ENCODE results near the gene GID8. TPM values are rescaled to one million over a fixed set of nuclear protein-coding genes. Genes with fewer than 3 reads are reported as not detected.

GID8 gene
- total RNA-seq, 1 experiment from 2014 or later = 64.3 TPM

GRCh38 chr20:62956387-62957135 lies 18.6 kb downstream of the GID8 start:
- BruUV-seq (replicated peaks) = no TSS peak
- H3K36me3 Mint-ChIP-seq (ENCODE audit: insufficient read depth, unreplicated experiment) = peaks cover 30% of the 10 kb centered on the region
- peaks cover 8% of the 10 kb centered on the region for H3K4me1 Mint-ChIP-seq (ENCODE audit: low read depth, unreplicated experiment)
- no peaks in the 10 kb centered on the region for H3K27me3 Mint-ChIP-seq (ENCODE audit: unreplicated experiment)
- no peaks in the 10 kb centered on the region for H3K9me3 Mint-ChIP-seq (ENCODE audit: low read depth, unreplicated experiment)
- CTCF ChIA-PET = interaction anchor here (0.6 to 2.2 kb wide), 2 partner anchors 16 to 369 kb away, joined by 3 to 10 read pairs; no protein-coding TSS in a partner anchor
- intact Hi-C loops (cut with micrococcal nuclease; ENCODE audit: unreplicated experiment) = no loop called here
- TF ChIP-seq CTCF (IDR thresholded peaks at IDR 0.05; ENCODE audit: unreplicated experiment) = no peak
- no peak overlapping the region for H3K4me3 Mint-ChIP-seq (ENCODE audit: low read depth, unreplicated experiment)
- no peak for DNase-seq
- no peak overlapping the region for H3K27ac Mint-ChIP-seq (ENCODE audit: unreplicated experiment)

- no peak overlapping the region for H3K4me3 Mint-ChIP-seq (ENCODE audit: low read depth, unreplicated experiment)
- peaks cover 1% of the 10 kb centered on the region for H3K4me1 Mint-ChIP-seq (ENCODE audit: low read depth, unreplicated experiment)
Observed at GRCh38 chr20:62957136-62958117, 19.5 kb downstream of the GID8 start.

GRCh38 chr20:62958388-62959100 lies 20.6 kb downstream of the GID8 start:
- no peak for DNase-seq
- no peak overlapping the region for H3K4me3 Mint-ChIP-seq (ENCODE audit: low read depth, unreplicated experiment)
- no peaks in the 10 kb centered on the region for H3K27me3 Mint-ChIP-seq (ENCODE audit: unreplicated experiment)
- CTCF ChIA-PET = no interaction called here
- no peak for TF ChIP-seq CTCF (IDR thresholded peaks at IDR 0.05; ENCODE audit: unreplicated experiment)
- H3K27ac Mint-ChIP-seq (ENCODE audit: unreplicated experiment) = no peak overlapping the region
- H3K9me3 Mint-ChIP-seq (ENCODE audit: low read depth, unreplicated experiment) = no peaks in the 10 kb centered on the region
- intact Hi-C loops (cut with micrococcal nuclease; ENCODE audit: unreplicated experiment) = no loop called here
- no TSS peak for BruUV-seq (replicated peaks)
- peaks cover 29% of the 10 kb centered on the region for H3K36me3 Mint-ChIP-seq (ENCODE audit: insufficient read depth, unreplicated experiment)
- no peaks in the 10 kb centered on the region for H3K4me1 Mint-ChIP-seq (ENCODE audit: low read depth, unreplicated experiment)

More at GRCh38 chr20:62957136-62958117, 19.5 kb downstream of the GID8 start:
- H3K36me3 Mint-ChIP-seq (ENCODE audit: insufficient read depth, unreplicated experiment) = peaks cover 29% of the 10 kb centered on the region
- no peak overlapping the region for H3K27ac Mint-ChIP-seq (ENCODE audit: unreplicated experiment)
- no peak for DNase-seq
- no peaks in the 10 kb centered on the region for H3K9me3 Mint-ChIP-seq (ENCODE audit: low read depth, unreplicated experiment)
- TF ChIP-seq CTCF (IDR thresholded peaks at IDR 0.05; ENCODE audit: unreplicated experiment) = no peak
- no peaks in the 10 kb centered on the region for H3K27me3 Mint-ChIP-seq (ENCODE audit: unreplicated experiment)
- intact Hi-C loops (cut with micrococcal nuclease; ENCODE audit: unreplicated experiment) = no loop called here
- CTCF ChIA-PET = interaction anchor here (0.6 kb wide), 1 partner anchor 368 kb away, joined by 3 read pairs; no protein-coding TSS in a partner anchor
- BruUV-seq (replicated peaks) = no TSS peak

Data from Calu3 (cell line).